H1 (cell line): ENCODE results near the gene SAA2.

Experiments used
- ASH2L ChIP-seq: fragments of 200-600, 300-600 bp; sonication (generic); IDR thresholded peaks from one replicate; pipeline ENCODE4 v1.7.1; 2017; ENCODE audit warnings: low read length
- EZH2 ChIP-seq: fragments of 200-600 bp; sonication (generic); IDR thresholded peaks from 2 replicates; pipeline ENCODE4 v1.7.1; 2012; ENCODE audit warnings: low read depth, mild to moderate bottlenecking, moderate library complexity, low read length, inconsistent platforms; ENCODE audit not compliant: severe bottlenecking
- MAFK ChIP-seq: IDR thresholded peaks from 2 replicates; pipeline ENCODE4 v1.6.1; 2012; ENCODE audit warnings: low read depth, mild to moderate bottlenecking, improper control_type of control experiment, low read length
- POLR2AphosphoS5 ChIP-seq: IDR thresholded peaks from 2 replicates; pipeline ENCODE4 v1.6.1; 2011; ENCODE audit warnings: low read depth, low read length
- TCF12 ChIP-seq: IDR thresholded peaks from 2 replicates; pipeline ENCODE4 v1.6.1; 2011; ENCODE audit warnings: low read depth, mild to moderate bottlenecking, low read length
- TF ChIP-seq, protein P1 (sequence below), 3 experiments: IDR thresholded peaks; 1 replicate in 2 of 3; 2 replicates in 1 of 3; pipeline versions ENCODE4 v1.5.1 to v1.6.1; 2011; ENCODE audit warnings: low read length in 3 of 3, mild to moderate bottlenecking in 3 of 3, inconsistent platforms in 2 of 3, low read depth in 1 of 3, moderate library complexity in 1 of 3; ENCODE audit not compliant: insufficient read depth in 1 of 3; ENCODE audit errors: control extremely low read depth in 1 of 3
- TF ChIP-seq, protein P2 (sequence below): IDR thresholded peaks from 2 replicates; pipeline ENCODE4 v1.6.1; 2012; ENCODE audit warnings: inconsistent platforms

DNA sequence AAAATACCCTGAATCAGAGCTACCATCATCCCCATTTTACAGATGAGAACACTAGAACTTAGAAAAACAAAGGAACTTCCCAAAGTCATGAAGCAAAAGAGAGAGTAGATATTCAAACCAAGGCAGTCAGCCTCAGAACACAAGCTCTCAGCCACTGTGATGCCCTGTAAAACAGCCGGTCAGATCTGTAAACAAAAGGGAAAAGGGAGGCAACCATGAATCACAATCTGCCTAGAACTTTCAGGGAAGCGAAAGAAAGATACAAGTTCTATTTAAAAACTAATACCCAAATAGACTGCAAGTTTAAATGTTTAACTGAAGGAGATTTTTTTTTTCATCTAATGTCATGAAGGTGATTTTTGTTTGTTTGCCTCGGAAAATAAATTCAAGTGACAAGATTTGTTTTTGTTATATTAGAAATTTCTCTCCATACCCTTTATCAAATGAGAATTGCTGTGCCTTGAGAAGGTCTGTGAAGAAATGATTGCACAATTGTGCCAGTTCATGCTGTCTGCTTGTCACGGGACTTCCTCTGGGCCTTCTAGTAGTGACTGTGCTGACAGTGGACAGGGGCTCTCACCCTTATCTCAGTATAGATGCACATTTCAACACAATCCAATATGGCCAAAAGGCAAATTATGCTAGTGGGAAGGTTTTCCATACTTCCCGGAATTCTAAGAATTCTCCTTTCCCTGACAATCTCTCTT lies 29.2 kb upstream of the SAA2 start:
- TF ChIP-seq, protein P1, sequence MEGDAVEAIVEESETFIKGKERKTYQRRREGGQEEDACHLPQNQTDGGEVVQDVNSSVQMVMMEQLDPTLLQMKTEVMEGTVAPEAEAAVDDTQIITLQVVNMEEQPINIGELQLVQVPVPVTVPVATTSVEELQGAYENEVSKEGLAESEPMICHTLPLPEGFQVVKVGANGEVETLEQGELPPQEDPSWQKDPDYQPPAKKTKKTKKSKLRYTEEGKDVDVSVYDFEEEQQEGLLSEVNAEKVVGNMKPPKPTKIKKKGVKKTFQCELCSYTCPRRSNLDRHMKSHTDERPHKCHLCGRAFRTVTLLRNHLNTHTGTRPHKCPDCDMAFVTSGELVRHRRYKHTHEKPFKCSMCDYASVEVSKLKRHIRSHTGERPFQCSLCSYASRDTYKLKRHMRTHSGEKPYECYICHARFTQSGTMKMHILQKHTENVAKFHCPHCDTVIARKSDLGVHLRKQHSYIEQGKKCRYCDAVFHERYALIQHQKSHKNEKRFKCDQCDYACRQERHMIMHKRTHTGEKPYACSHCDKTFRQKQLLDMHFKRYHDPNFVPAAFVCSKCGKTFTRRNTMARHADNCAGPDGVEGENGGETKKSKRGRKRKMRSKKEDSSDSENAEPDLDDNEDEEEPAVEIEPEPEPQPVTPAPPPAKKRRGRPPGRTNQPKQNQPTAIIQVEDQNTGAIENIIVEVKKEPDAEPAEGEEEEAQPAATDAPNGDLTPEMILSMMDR (IDR thresholded peaks at IDR 0.05; ENCODE audit: control extremely low read depth in 1 of 3, insufficient read depth in 1 of 3, low read depth in 1 of 3, low read length in 3 of 3), result no peak
- TF ChIP-seq TCF12, result no peak
- no peak for TF ChIP-seq POLR2AphosphoS5
- no peak for TF ChIP-seq MAFK
- TF ChIP-seq, protein P2, sequence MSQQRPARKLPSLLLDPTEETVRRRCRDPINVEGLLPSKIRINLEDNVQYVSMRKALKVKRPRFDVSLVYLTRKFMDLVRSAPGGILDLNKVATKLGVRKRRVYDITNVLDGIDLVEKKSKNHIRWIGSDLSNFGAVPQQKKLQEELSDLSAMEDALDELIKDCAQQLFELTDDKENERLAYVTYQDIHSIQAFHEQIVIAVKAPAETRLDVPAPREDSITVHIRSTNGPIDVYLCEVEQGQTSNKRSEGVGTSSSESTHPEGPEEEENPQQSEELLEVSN, result no peak
- TF ChIP-seq ASH2L, result no peak
- no peak for TF ChIP-seq EZH2
